H9 (cell line): ENCODE data around the gene CNNM3. TPM values are rescaled to one million over a fixed set of nuclear protein-coding genes. Genes with fewer than 3 reads are reported as not detected.

Experiments
- DNase-seq: peaks from one replicate; pipeline ENCODE4 v3.0.0-alpha.2; 2017
- H2AFZ ChIP-seq: one replicate; pipeline ENCODE4 v1.6.1; 2013; ENCODE audit warnings: mild to moderate bottlenecking, low read length, control low read depth, moderate library complexity
- H2AK5ac ChIP-seq: 2 replicates; pipeline ENCODE4 v1.6.1; 2013; ENCODE audit warnings: low read length, control low read depth, mixed read lengths; ENCODE audit not compliant: insufficient read length
- H2BK120ac ChIP-seq: one replicate; pipeline ENCODE4 v1.6.1; 2013; ENCODE audit warnings: low read depth, mild to moderate bottlenecking, low read length, control low read depth, inconsistent platforms; ENCODE audit not compliant: poor library complexity, severe bottlenecking
- H2BK12ac ChIP-seq: 2 replicates; pipeline ENCODE4 v1.6.1; 2013; ENCODE audit warnings: low read length, control low read depth, mixed read lengths, low read depth; ENCODE audit not compliant: insufficient read length
- H2BK15ac ChIP-seq: 2 replicates; pipeline ENCODE4 v1.6.1; 2013; ENCODE audit warnings: low read depth, low read length, control low read depth
- H2BK20ac ChIP-seq: one replicate; pipeline ENCODE4 v1.6.1; 2013; ENCODE audit warnings: low read depth, mild to moderate bottlenecking, low read length, control low read depth, inconsistent platforms; ENCODE audit not compliant: poor library complexity, severe bottlenecking
- H2BK5ac ChIP-seq: 2 replicates; pipeline ENCODE4 v1.6.1; 2013; ENCODE audit warnings: low read length, control low read depth, mixed read lengths; ENCODE audit not compliant: insufficient read length
- H3K14ac ChIP-seq: 2 replicates; pipeline ENCODE4 v1.6.1; 2013; ENCODE audit warnings: low read length, control low read depth; ENCODE audit not compliant: insufficient read depth
- H3K18ac ChIP-seq: 2 replicates; pipeline ENCODE4 v1.6.1; 2013; ENCODE audit warnings: low read depth, mild to moderate bottlenecking, mixed read lengths, low read length, control low read depth; ENCODE audit not compliant: insufficient read length
- H3K23ac ChIP-seq: 2 replicates; pipeline ENCODE4 v1.6.1; 2013; ENCODE audit warnings: low read length, control low read depth, mixed read lengths, low read depth; ENCODE audit not compliant: insufficient read length
- H3K23me2 ChIP-seq: 2 replicates; pipeline ENCODE4 v1.6.1; 2013; ENCODE audit warnings: low read depth, mild to moderate bottlenecking, mixed read lengths, low read length, control low read depth; ENCODE audit not compliant: insufficient read length, poor library complexity, severe bottlenecking
- H3K27ac ChIP-seq: 2 replicates; pipeline ENCODE4 v1.5.1; 2013; ENCODE audit warnings: low read length, control low read depth, mixed read lengths, low read depth; ENCODE audit not compliant: insufficient read length
- H3K27me3 ChIP-seq: 2 replicates; pipeline ENCODE4 v1.6.1; 2013; ENCODE audit warnings: low read length, control low read depth, inconsistent platforms; ENCODE audit not compliant: insufficient read depth
- H3K4ac ChIP-seq: 2 replicates; pipeline ENCODE4 v1.6.1; 2013; ENCODE audit warnings: low read depth, mild to moderate bottlenecking, control low read depth, inconsistent platforms, low read length, moderate library complexity
- H3K4me1 ChIP-seq: 2 replicates; pipeline ENCODE4 v1.6.1; 2013; ENCODE audit warnings: low read length, control low read depth, inconsistent platforms; ENCODE audit not compliant: insufficient read depth
- H3K4me2 ChIP-seq: 2 replicates; pipeline ENCODE4 v1.6.1; 2013; ENCODE audit warnings: low read length, control low read depth, mixed read lengths; ENCODE audit not compliant: insufficient read length, insufficient read depth
- H3K56ac ChIP-seq: 2 replicates; pipeline ENCODE4 v1.6.1; 2013; ENCODE audit warnings: low read depth, mild to moderate bottlenecking, mixed read lengths, low read length, control low read depth; ENCODE audit not compliant: insufficient read length
- H3K79me1 ChIP-seq: 2 replicates; pipeline ENCODE4 v1.6.1; 2013; ENCODE audit warnings: low read depth, mild to moderate bottlenecking, moderate library complexity, low read length, control low read depth, inconsistent platforms; ENCODE audit not compliant: insufficient read depth, poor library complexity, severe bottlenecking
- H3K79me2 ChIP-seq: 2 replicates; pipeline ENCODE4 v1.6.1; 2013; ENCODE audit warnings: low read length, control low read depth, inconsistent platforms; ENCODE audit not compliant: insufficient read depth
- H3K9ac ChIP-seq: 2 replicates; pipeline ENCODE4 v1.6.1; 2013; ENCODE audit warnings: low read length, control low read depth, mixed read lengths; ENCODE audit not compliant: insufficient read length; ENCODE audit errors: extremely low read depth
- H3K9me3 ChIP-seq: one replicate; pipeline ENCODE4 v1.6.1; 2013; ENCODE audit warnings: low read depth, low read length, inconsistent platforms; ENCODE audit not compliant: control insufficient read depth
- H3T11ph ChIP-seq: one replicate; pipeline ENCODE4 v1.6.1; 2013; ENCODE audit warnings: mild to moderate bottlenecking, low read length, control low read depth, inconsistent platforms
- H4K20me1 ChIP-seq: one replicate; pipeline ENCODE4 v1.6.1; 2013; ENCODE audit not compliant: control insufficient read depth, insufficient read length, insufficient read depth
- H4K5ac ChIP-seq: 2 replicates; pipeline ENCODE4 v1.6.1; 2013; ENCODE audit warnings: low read depth, mild to moderate bottlenecking, mixed read lengths, low read length, control low read depth; ENCODE audit not compliant: insufficient read length
- H4K8ac ChIP-seq: replicated peaks from 2 replicates; pipeline ENCODE4 v1.6.1; 2013; ENCODE audit warnings: low read length, control low read depth, mixed read lengths, low read depth; ENCODE audit not compliant: insufficient read length
- H4K91ac ChIP-seq: 2 replicates; pipeline ENCODE4 v1.6.1; 2013; ENCODE audit warnings: low read depth, mild to moderate bottlenecking, moderate library complexity, mixed read lengths, low read length, control low read depth; ENCODE audit not compliant: insufficient read length
- H3K27ac Mint-ChIP-seq, 3 experiments: 2 replicates in 2 of 3; 3 replicates in 1 of 3; pipeline ENCODE4 v1.8.0; 2020 to 2021; ENCODE audit warnings: mixed read lengths in 3 of 3, mild to moderate bottlenecking in 1 of 3, moderate library complexity in 1 of 3
- H3K27me3 Mint-ChIP-seq: 2 replicates; pipeline ENCODE4 v1.8.0; 2021; ENCODE audit warnings: low read depth, mild to moderate bottlenecking, moderate library complexity, mixed read lengths
- H3K36me3 Mint-ChIP-seq, 3 experiments: 2 replicates in 2 of 3; 3 replicates in 1 of 3; pipeline ENCODE4 v1.8.0; 2020 to 2021; ENCODE audit warnings: low read depth in 3 of 3, mixed read lengths in 3 of 3; ENCODE audit not compliant: insufficient read depth in 1 of 3
- H3K4me1 Mint-ChIP-seq, 2 experiments: 2 replicates each; pipeline ENCODE4 v1.8.0; 2020; ENCODE audit warnings: mixed read lengths in 2 of 2
- H3K4me3 Mint-ChIP-seq, 2 experiments: 2 replicates in 1 of 2; 3 replicates in 1 of 2; pipeline ENCODE4 v1.8.0; 2020 to 2021; ENCODE audit warnings: mild to moderate bottlenecking in 2 of 2, mixed read lengths in 2 of 2, moderate library complexity in 1 of 2
- H3K9me3 Mint-ChIP-seq, 2 experiments: 2 replicates in 1 of 2; 3 replicates in 1 of 2; pipeline ENCODE4 v1.8.0; 2020; ENCODE audit warnings: mild to moderate bottlenecking in 2 of 2, mixed read lengths in 2 of 2, moderate library complexity in 1 of 2
- CTCF ChIP-seq: fragments of 200-600 bp; sonication (generic); conservative IDR thresholded peaks from 3 replicates; pipeline ENCODE4 v1.8.0; 2021; ENCODE audit warnings: antibody characterized with exemption, mild to moderate bottlenecking
- WGBS: extraction: QIAGEN DNeasy Blood & Tissue Kit; methylation state at CpG from one replicate; pipeline ENCODE4 v1.1.7; 2013; ENCODE audit warnings: missing lambda C conversion rate, low lambda C conversion rate, mixed read lengths; ENCODE audit not compliant: insufficient read length; ENCODE audit errors: extremely low coverage; 5-methylcytosine and 5-hydroxymethylcytosine counted together
- total RNA-seq: library from RNA; stranded (reverse); gene quantifications from 2 replicates; pipeline ENCODE4 v1.2.1, GENCODE V29; 2021

CNNM3 gene
- total RNA-seq, 1 experiment from 2014 or later = 25.0 TPM

GRCh38 chr2:96838345-96839292, 22.6 kb downstream of the CNNM3 start:
- no peak overlapping the region for H2BK15ac ChIP-seq
- H2BK20ac ChIP-seq = no peak overlapping the region
- H2BK120ac ChIP-seq = no peak overlapping the region
- no peak for DNase-seq
- Mint-ChIP-seq H3K4me1 (peaks cover under 1 to 9% of the 10 kb centered on the region in 2 experiments), H3K27ac (no peak overlapping the region; a peak in 1 of 7 replicates), H3K9me3 (no peaks in the 10 kb centered on the region), H3K27me3 (no peaks in the 10 kb centered on the region; the same call in none of the 2 replicates), H3K36me3 (peaks cover 6 to 29% (median 20%) of the 10 kb centered on the region in 3 experiments; a peak in 6 of 7 replicates), H3K4me3 (no peak overlapping the region)
- no peaks in the 10 kb centered on the region for H3K79me1 ChIP-seq
- WGBS = no CpG with 5 or more reads among the region's 23 CpGs
- no peak overlapping the region for H4K8ac ChIP-seq
- H3K79me2 ChIP-seq = no peaks in the 10 kb centered on the region
- no peak overlapping the region for H3K14ac ChIP-seq
- H3K27me3 ChIP-seq = no peaks in the 10 kb centered on the region
- no peak overlapping the region for H2AFZ ChIP-seq
- H2AK5ac ChIP-seq = no peak overlapping the region
- H4K5ac ChIP-seq = no peak overlapping the region
- H3K4ac ChIP-seq = no peak overlapping the region
- no peaks in the 10 kb centered on the region for H3K9me3 ChIP-seq
- no peak overlapping the region for H2BK5ac ChIP-seq
- H4K91ac ChIP-seq = no peak overlapping the region
- H3K9ac ChIP-seq = no peak overlapping the region
- no peak overlapping the region for H3T11ph ChIP-seq
- no peaks in the 10 kb centered on the region for H3K4me1 ChIP-seq
- H4K20me1 ChIP-seq = no peaks in the 10 kb centered on the region
- no peak overlapping the region for H3K56ac ChIP-seq
- H3K27ac ChIP-seq = no peak overlapping the region
- H3K23me2 ChIP-seq = no peaks in the 10 kb centered on the region
- H3K4me2 ChIP-seq = no peak overlapping the region
- H3K23ac ChIP-seq = no peak overlapping the region
- no peak overlapping the region for H2BK12ac ChIP-seq
- no peak for TF ChIP-seq CTCF
- no peak overlapping the region for H3K18ac ChIP-seq
